HepG2 (cell line): ENCODE measurements around the gene DGCR8. TPM values are rescaled to one million over a fixed set of nuclear protein-coding genes. Genes with fewer than 3 reads are reported as not detected.
A peak's percentile ranks its signal among the peaks of the same experiment; 100 is the strongest.

Source experiments
- CEBPG ChIP-seq: IDR thresholded peaks from 2 replicates; pipeline ENCODE4 v1.6.1; 2016
- CHD4 ChIP-seq: fragments of 200-600 bp; sonication (generic); IDR thresholded peaks from 2 replicates; pipeline ENCODE4 v1.7.0; 2017; ENCODE audit warnings: mild to moderate bottlenecking, low read length, borderline replicate concordance
- E2F5 ChIP-seq: sonication (generic); formaldehyde crosslinking; conservative IDR thresholded peaks from 2 replicates; pipeline ENCODE4 v1.4.0; 2020; ENCODE audit warnings: missing genetic modification reagents
- EZH2 ChIP-seq: conservative IDR thresholded peaks from 2 replicates; pipeline ENCODE4 v1.6.1; 2012; ENCODE audit warnings: mild to moderate bottlenecking, low read depth, low read length, moderate library complexity
- FOXC1 ChIP-seq: sonication (generic); formaldehyde crosslinking; IDR thresholded peaks from 2 replicates; pipeline ENCODE4 v1.8.0; 2022; ENCODE audit warnings: mild to moderate bottlenecking, missing genetic modification reagents, borderline replicate concordance
- MIXL1 ChIP-seq: IDR thresholded peaks from 2 replicates; pipeline ENCODE4 v1.6.1; 2016
- RNF2 ChIP-seq: fragments of 450-650 bp; conservative IDR thresholded peaks from 2 replicates; pipeline ENCODE4 v1.6.1; 2016; ENCODE audit warnings: low read depth
- RXRA ChIP-seq: sonication (generic); formaldehyde crosslinking; IDR thresholded peaks from 2 replicates; pipeline ENCODE4 v1.5.1; 2020; ENCODE audit warnings: missing genetic modification reagents
- SIN3B ChIP-seq: fragments of 150-350 bp; IDR thresholded peaks from 2 replicates; pipeline ENCODE4 v1.6.1; 2014; ENCODE audit warnings: low read length
- SMAD3 ChIP-seq: sonication (generic); formaldehyde crosslinking; IDR thresholded peaks from 2 replicates; pipeline ENCODE4 v1.4.0; 2020; ENCODE audit warnings: missing genetic modification reagents
- TBX2 ChIP-seq: sonication (generic); formaldehyde crosslinking; IDR thresholded peaks from 2 replicates; pipeline ENCODE4 v1.5.0; 2020; ENCODE audit warnings: missing genetic modification reagents, mild to moderate bottlenecking, borderline replicate concordance
- THAP8 ChIP-seq: sonication (generic); formaldehyde crosslinking; IDR thresholded peaks from 2 replicates; pipeline ENCODE4 v1.5.1; 2020; ENCODE audit warnings: missing genetic modification reagents, mild to moderate bottlenecking, borderline replicate concordance
- TMF1 ChIP-seq: sonication (generic); formaldehyde crosslinking; IDR thresholded peaks from 2 replicates; pipeline ENCODE4 v1.8.1; 2022; ENCODE audit warnings: low read depth, missing genetic modification reagents
- YEATS2 ChIP-seq: sonication (generic); formaldehyde crosslinking; IDR thresholded peaks from 2 replicates; pipeline ENCODE4 v1.4.0; 2020; ENCODE audit warnings: missing genetic modification reagents, borderline replicate concordance
- YY1 ChIP-seq: IDR thresholded peaks from 2 replicates; pipeline ENCODE4 v1.6.1; 2011; ENCODE audit warnings: low read length, low read depth, moderate library complexity, mild to moderate bottlenecking; ENCODE audit not compliant: insufficient read depth, insufficient replicate concordance
- ZBTB2 ChIP-seq: sonication (generic); formaldehyde crosslinking; IDR thresholded peaks from 2 replicates; pipeline ENCODE4 v1.8.0; 2022; ENCODE audit warnings: low read depth, missing genetic modification reagents
- ZMAT3 ChIP-seq: sonication (generic); formaldehyde crosslinking; conservative IDR thresholded peaks from 2 replicates; pipeline ENCODE4 v1.7.0; 2021; ENCODE audit warnings: missing genetic modification reagents
- ZNF253 ChIP-seq: sonication (generic); formaldehyde crosslinking; IDR thresholded peaks from 2 replicates; pipeline ENCODE4 v1.8.0; 2022; ENCODE audit warnings: mild to moderate bottlenecking, missing genetic modification reagents, borderline replicate concordance
- ZNF343 ChIP-seq: sonication (generic); formaldehyde crosslinking; IDR thresholded peaks from 2 replicates; pipeline ENCODE4 v1.4.0; 2020; ENCODE audit warnings: mild to moderate bottlenecking, missing genetic modification reagents
- ZNF558 ChIP-seq: sonication (generic); formaldehyde crosslinking; IDR thresholded peaks from 2 replicates; pipeline ENCODE4 v1.9.0; 2022; ENCODE audit warnings: mild to moderate bottlenecking, missing genetic modification reagents, borderline replicate concordance
- ZNF607 ChIP-seq: sonication (generic); formaldehyde crosslinking; IDR thresholded peaks from 2 replicates; pipeline ENCODE4 v1.5.1; 2020; ENCODE audit warnings: missing genetic modification reagents, mild to moderate bottlenecking, borderline replicate concordance
- ZNF629 ChIP-seq: sonication (generic); formaldehyde crosslinking; conservative IDR thresholded peaks from 2 replicates; pipeline ENCODE4 v1.5.0; 2020; ENCODE audit warnings: missing genetic modification reagents
- ZNF7 ChIP-seq: IDR thresholded peaks from 2 replicates; pipeline ENCODE4 v1.6.1; 2016; ENCODE audit warnings: missing biosample characterization, missing genetic modification reagents
- polyA plus RNA-seq, 8 experiments: library from polyadenylated mRNA; depleted of rRNA in 3 of 8; stranded (reverse) in 7 of 8; unstranded in 1 of 8; fragments of >200 nt; fragmentation: Illumina TruSeq in 4 of 8; extraction: Trizol in 4 of 8; gene quantifications; 2 replicates each; pipeline versions ENCODE4 v1.2.1 to v1.2.3, GENCODE V29; 2011 to 2016; ENCODE audit warnings: low read depth in 4 of 8, missing spikeins in 1 of 8, mixed read lengths in 1 of 8; ENCODE audit not compliant: insufficient read depth in 1 of 8
- total RNA-seq, 5 experiments: library from RNA; depleted of rRNA; stranded (reverse); fragments of >200 nt; fragmentation: Illumina TruSeq; extraction: Trizol; gene quantifications; 2 replicates each; pipeline ENCODE4 v1.2.3, GENCODE V29; 2016; ENCODE audit warnings: low read depth in 1 of 5
- TF ChIP-seq, protein P1 (sequence below): sonication (generic); formaldehyde crosslinking; IDR thresholded peaks from 2 replicates; pipeline ENCODE4 v1.8.0; 2022; ENCODE audit warnings: mild to moderate bottlenecking, missing genetic modification reagents
- TF ChIP-seq, protein P2 (sequence below): IDR thresholded peaks from 2 replicates; pipeline ENCODE4 v1.6.1; 2012; ENCODE audit warnings: low read depth, low read length, improper control_type of control experiment

Gene DGCR8
- total and polyA plus RNA-seq, 2 of the 13 experiments (the other 11 are each of a cell fraction or from before 2014, with no cell fraction given), result 10.2 to 23.2 TPM

- TF ChIP-seq THAP8 (CRISPR knock-in tag) (0 out of 2 replicates have a peak, but pooled peaks have one; percentile 21), ZMAT3 (CRISPR knock-in tag) (peak; percentile 89), RNF2 (peak; percentile 95), TMF1 (CRISPR knock-in tag) (peak; percentile 71), TBX2 (peak; percentile 75), SIN3B (peak; percentile 49; the same call in 1 of the 2 replicates), ZBTB2 (CRISPR knock-in tag) (peak; percentile 100), ZNF7 (CRISPR knock-in tag) (no peak), EZH2 (no peak), E2F5 (CRISPR knock-in tag) (peak; percentile 99), CEBPG (CRISPR knock-in tag) (peak; percentile 46; the same call in 1 of the 2 replicates), MIXL1 (CRISPR knock-in tag) (0 out of 2 replicates have a peak, but pooled peaks have one; percentile 31), CHD4 (no peak), YEATS2 (peak; percentile 99), YY1 (peak; percentile 87), SMAD3 (CRISPR knock-in tag) (peak; percentile 57; the same call in 1 of the 2 replicates), ZNF558 (CRISPR knock-in tag) (peak; percentile 40; the same call in 1 of the 2 replicates), ZNF253 (CRISPR knock-in tag) (peak; percentile 93), RXRA (CRISPR knock-in tag) (peak; percentile 73), ZNF629 (CRISPR knock-in tag) (no peak), FOXC1 (CRISPR knock-in tag) (no peak), ZNF343 (peak; percentile 76; the same call in 1 of the 2 replicates), ZNF607 (CRISPR knock-in tag) (peak; percentile 66)
- TF ChIP-seq, protein P1, sequence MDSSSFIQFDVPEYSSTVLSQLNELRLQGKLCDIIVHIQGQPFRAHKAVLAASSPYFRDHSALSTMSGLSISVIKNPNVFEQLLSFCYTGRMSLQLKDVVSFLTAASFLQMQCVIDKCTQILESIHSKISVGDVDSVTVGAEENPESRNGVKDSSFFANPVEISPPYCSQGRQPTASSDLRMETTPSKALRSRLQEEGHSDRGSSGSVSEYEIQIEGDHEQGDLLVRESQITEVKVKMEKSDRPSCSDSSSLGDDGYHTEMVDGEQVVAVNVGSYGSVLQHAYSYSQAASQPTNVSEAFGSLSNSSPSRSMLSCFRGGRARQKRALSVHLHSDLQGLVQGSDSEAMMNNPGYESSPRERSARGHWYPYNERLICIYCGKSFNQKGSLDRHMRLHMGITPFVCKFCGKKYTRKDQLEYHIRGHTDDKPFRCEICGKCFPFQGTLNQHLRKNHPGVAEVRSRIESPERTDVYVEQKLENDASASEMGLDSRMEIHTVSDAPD, result 0 out of 2 replicates have a peak, but pooled peaks have one; percentile 51
- TF ChIP-seq, protein P2, sequence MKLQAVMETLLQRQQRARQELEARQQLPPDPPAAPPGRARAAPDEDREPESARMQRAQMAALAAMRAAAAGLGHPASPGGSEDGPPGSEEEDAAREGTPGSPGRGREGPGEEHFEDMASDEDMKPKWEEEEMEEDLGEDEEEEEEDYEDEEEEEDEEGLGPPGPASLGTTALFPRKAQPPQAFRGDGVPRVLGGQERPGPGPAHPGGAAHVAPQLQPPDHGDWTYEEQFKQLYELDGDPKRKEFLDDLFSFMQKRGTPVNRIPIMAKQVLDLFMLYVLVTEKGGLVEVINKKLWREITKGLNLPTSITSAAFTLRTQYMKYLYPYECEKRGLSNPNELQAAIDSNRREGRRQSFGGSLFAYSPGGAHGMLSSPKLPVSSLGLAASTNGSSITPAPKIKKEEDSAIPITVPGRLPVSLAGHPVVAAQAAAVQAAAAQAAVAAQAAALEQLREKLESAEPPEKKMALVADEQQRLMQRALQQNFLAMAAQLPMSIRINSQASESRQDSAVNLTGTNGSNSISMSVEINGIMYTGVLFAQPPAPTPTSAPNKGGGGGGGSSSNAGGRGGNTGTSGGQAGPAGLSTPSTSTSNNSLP, result 0 out of 2 replicates have a peak, but pooled peaks have one; percentile 11
Measured at GRCh38 chr22:20079745-20080444, at the start of gene DGCR8 (continued).
